GM19328 (cell line): ENCODE results near the gene TEX2.
"Not testable (repeated sequence)": the region's sequence is repeated elsewhere in the genome, so short reads cannot be mapped to it uniquely, and the experiment has no call there.

Experiments
- ATAC-seq: cut with Tn5 transposase; IDR thresholded peaks from one replicate; pipeline ENCODE4 v1.9.1; 2021; ENCODE audit warnings: mild to moderate bottlenecking, moderate library complexity; ENCODE audit not compliant: unreplicated experiment

TEX2 gene

GRCh38 chr17:64187093-64187895 is 75.8 kb downstream of the TEX2 start:
- no peak for ATAC-seq

GRCh38 chr17:64186171-64187092 is 76.6 kb downstream of the TEX2 start:
- no peak for ATAC-seq

DNA sequence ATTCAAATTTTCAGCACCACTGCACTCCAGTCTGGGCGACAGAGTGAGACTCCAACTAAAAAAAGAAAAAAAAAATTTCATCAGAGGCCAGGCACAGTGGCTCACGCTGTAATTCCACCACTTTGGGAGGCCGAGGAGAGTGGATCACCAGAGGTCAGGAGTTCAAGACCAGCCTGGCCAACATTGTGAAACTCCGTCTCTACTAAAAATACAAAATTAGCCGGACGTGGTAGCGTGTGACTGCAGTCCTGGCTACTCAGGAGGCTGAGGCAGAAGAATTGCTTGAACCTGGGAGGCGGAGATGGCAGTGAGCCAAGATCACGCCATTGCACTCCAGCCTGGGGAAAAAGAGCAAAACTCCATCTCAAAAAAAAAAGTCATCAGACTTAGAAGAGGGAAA is 77.5 kb downstream of the TEX2 start:
- ATAC-seq, result not testable (repeated sequence)

- no peak for ATAC-seq
Observed at GRCh38 chr17:64185101-64185500, 78.0 kb downstream of the TEX2 start.

GRCh38 chr17:64183815-64184214 is 79.2 kb downstream of the TEX2 start:
- no peak for ATAC-seq

- ATAC-seq, result no peak
Observed at GRCh38 chr17:64182325-64183012, 80.6 kb downstream of the TEX2 start.

DNA sequence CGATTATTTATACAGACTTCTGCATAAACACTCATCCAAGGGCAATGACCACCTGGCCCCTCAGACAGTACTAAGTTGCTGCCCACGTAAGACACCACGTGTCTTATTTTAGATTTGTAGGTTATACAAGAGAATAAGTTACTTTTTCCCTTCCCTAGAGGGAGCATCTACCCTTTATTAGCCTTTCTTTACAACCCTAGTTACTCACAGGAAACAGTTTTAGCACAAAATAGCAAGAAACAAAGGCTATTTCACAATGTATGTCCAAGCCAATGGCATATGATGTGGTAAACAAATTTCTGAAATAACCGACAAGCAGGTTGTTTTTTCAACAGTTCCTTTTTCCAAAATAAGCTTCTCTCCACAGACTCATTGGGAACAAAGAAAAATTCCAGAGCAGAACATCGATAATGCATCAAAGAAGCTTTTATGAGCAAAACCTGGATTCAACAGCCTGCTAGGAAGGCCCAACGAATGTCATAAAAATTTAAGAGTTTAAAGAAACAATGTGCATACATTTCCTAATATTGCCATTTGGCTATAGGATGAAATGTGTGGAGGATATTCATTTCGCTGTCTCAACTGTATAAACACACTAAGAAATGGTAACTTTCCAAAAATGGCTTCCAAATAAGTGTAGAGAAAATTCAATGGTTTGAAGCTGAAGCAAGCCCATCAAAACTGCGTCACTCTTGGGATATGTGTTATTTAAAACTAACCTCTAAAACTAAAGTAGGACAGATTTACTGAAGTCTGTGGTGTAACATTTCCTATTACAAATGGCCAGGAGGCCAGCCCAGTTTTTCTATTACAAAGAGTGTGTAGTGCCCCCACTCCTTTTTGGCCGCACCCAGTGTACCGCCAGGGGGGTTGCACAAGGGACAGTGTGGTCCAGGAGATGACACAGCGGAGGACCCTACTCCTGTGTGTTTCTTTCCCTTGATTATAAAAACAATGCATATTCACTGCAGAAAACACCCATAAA is 82.7 kb downstream of the TEX2 start:
- ATAC-seq, result no peak

DNA sequence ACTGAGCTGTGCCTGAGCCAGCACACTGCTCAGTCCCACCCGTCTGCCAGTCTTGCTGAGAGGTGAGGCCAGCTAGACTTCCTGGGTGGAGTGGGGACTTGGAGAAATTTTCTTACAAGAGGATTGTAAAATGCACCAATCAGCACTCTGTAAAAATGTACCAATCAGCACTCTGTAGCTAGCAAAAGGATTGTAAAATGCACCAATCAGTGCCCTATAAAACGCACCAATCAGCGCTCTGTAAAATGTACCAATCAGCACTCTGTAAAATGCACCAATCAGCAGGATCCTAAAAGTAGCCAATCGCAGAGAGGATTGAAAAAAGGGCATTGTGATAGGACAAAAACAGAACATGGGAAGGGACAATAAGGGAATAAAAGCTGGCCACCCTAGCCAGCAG is 84.0 kb downstream of the TEX2 start:
- not testable (repeated sequence) for ATAC-seq

- no peak for ATAC-seq
Observed at GRCh38 chr17:64178011-64178825, 84.8 kb downstream of the TEX2 start.

DNA sequence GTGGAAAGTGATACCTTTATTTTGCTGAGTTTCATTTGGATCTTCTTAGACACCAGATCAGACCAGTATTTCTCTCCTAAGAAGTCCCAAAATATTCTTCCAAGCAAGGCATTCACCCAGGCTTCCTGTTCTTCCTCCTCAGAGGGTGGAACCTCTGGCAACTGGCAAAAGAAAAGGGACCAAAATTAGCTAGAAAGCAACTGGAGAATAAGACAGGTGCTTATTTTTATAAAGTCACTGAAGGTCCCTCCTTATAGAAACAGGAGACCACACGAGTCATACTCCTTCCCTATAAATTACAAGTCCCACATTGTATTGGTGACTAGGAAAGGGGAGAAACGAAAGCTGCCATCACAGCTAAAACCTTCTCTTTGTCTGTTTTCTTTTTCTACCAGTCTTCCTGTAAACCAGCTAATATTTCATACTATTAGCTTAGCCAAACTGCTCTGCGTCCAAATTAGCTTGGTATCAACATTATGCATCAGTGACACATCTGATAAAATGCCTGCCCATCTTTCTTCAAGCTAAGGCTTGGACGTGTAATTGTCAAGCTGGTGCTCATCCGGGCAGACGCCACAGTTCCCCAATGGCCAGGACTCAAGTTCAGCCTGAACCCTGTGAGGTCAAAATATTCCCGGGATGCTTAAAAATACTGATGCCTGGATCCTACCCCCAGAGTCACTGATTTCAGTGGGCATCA is 85.6 kb downstream of the TEX2 start:
- ATAC-seq, result no peak

- ATAC-seq, result no peak
Observed at GRCh38 chr17:64176556-64176955, 86.5 kb downstream of the TEX2 start.

DNA sequence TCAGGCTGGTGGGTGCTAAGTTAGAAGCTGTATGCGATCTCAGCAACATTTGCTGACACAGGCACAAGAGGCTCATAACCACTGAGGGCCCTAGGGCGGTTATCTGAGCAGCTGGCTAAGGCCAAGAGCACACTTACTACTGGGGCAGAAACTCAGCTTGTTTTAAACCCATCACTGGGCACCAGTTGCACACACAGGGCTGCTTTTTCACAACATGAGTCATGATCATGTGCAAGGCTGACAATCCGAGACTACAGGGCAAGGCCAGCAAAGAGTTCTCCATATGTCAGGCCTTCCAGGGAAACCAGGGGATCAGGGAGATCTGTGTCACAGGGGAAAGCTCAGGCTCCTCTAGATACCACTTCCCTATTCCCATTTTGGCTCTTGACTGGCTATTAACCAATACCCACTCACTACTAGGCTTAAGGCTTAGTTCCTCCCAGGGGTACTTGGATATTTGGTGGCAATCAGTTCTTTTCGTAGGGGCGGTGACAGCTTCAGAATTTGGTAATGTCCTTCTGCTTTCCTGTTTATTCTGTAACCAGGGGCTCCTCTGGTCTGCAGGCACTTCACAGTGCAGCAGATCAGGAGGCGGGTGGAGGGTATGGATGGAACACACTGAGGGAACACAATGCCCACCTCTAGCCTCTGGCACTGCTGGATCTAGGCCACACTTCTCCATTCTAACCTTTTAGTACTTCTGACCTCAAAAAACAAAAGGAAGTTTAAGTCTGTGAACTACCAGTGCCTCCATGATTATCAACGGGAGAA is 88.2 kb downstream of the TEX2 start:
- ATAC-seq, result no peak

DNA sequence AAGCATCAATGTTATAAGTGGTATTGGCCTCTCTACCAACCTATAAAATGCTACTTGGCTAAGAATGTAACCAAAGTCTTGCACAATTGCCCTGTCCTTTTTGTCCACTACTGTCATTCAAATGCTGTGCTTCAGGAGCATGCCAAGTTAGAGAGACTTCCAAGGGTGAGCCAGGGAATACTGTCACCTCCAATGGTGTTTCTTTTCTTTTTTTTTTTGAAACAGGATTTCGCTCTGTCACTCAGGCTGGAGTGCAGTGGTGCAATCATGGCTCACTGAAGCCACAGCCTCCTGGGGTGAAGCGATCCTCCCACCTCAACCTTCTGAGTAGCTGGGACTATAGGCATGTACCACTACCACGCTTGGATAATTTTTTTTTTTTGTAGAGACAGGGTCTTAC is 89.4 kb downstream of the TEX2 start:
- ATAC-seq, result no peak

DNA sequence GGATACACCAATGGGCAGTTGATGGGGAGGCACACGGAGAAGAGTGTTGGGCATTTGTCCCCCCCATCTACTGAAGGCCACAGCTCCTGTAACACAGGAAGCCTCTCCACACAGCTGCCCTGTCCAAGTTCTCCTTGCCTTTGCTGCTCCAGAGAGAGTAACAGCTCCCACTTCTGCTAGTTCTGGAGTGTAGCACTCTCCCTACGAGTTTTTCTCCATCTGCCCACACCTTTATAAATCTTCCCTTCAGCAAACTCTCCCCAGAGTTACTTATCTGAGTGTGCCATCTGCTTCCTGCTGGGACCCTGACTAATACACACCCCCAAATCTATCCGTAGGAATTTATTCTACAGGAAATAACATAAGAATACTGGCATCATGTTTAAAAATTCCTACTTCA is 90.5 kb downstream of the TEX2 start:
- ATAC-seq, result no peak

- no peak for ATAC-seq
Observed at GRCh38 chr17:64171041-64171440, 92.0 kb downstream of the TEX2 start.

- ATAC-seq, result no peak
Observed at GRCh38 chr17:64170286-64170685, 92.8 kb downstream of the TEX2 start.

DNA sequence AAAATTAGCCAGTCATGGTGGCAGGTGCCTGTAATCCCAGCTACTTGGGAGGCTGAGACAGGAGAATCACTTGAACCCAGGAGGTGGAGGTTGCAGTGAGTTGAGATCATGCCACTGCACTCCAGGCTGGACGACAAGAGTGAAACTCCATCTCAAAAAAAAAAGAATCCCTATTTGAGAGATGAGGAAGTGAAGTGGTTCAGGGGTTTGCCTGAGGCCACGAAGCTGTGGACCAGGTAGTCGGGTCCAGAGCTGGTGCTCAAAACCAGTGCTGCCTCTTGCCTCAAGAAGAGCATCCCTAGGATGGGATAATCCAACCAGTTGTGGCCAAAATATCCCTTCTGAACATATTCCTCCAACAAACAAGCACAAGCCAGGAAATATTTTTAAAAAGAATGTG is 95.4 kb downstream of the TEX2 start:
- ATAC-seq, result not testable (repeated sequence)

GRCh38 chr17:64166876-64167275 is 96.2 kb downstream of the TEX2 start:
- ATAC-seq, result no peak
